Skeletal muscle cell (primary cell): ENCODE results near the gene PPFIA3.
"Not testable (repeated sequence)": the region's sequence is repeated elsewhere in the genome, so short reads cannot be mapped to it uniquely, and the experiment has no call there.

ENCODE experiments used
- DNase-seq: peaks from one replicate; pipeline ENCODE4 v3.0.0-alpha.2; 2010; ENCODE audit warnings: low read depth
- H3K4me3 ChIP-seq: 2 replicates; pipeline ENCODE4 v1.5.1; 2011; ENCODE audit warnings: low read depth, mild to moderate bottlenecking, control low read depth, low read length, moderate library complexity

PPFIA3 gene

GRCh38 chr19:49161987-49162386 is 42.6 kb downstream of the PPFIA3 start:
- H3K4me3 ChIP-seq = no peak overlapping the region
- no peak for DNase-seq

- DNase-seq = no peak
- no peak overlapping the region for H3K4me3 ChIP-seq
Observed at GRCh38 chr19:49165111-49165750, 45.9 kb downstream of the PPFIA3 start.

- no peak for DNase-seq
- no peak overlapping the region for H3K4me3 ChIP-seq
Observed at GRCh38 chr19:49165865-49166301, 46.5 kb downstream of the PPFIA3 start.

GRCh38 chr19:49167857-49168409 is 48.6 kb downstream of the PPFIA3 start:
- no peak overlapping the region for H3K4me3 ChIP-seq
- no peak for DNase-seq

GRCh38 chr19:49168421-49168820 is 49.1 kb downstream of the PPFIA3 start:
- H3K4me3 ChIP-seq = no peak overlapping the region
- no peak for DNase-seq

GRCh38 chr19:49173198-49173597 is 53.9 kb downstream of the PPFIA3 start:
- no peak for DNase-seq
- no peak overlapping the region for H3K4me3 ChIP-seq

GRCh38 chr19:49180659-49181058 is 61.3 kb downstream of the PPFIA3 start:
- no peak for DNase-seq
- no peak overlapping the region for H3K4me3 ChIP-seq

GRCh38 chr19:49182010-49182847 is 62.9 kb downstream of the PPFIA3 start:
- H3K4me3 ChIP-seq, DNase-seq: not testable (repeated sequence)

- DNase-seq = no peak
Observed at GRCh38 chr19:49182848-49183375, 63.6 kb downstream of the PPFIA3 start.

GRCh38 chr19:49186108-49186507 is 66.8 kb downstream of the PPFIA3 start:
- no peak overlapping the region for H3K4me3 ChIP-seq
- DNase-seq = no peak

More at GRCh38 chr19:49182848-49183375, 63.6 kb downstream of the PPFIA3 start:
- H3K4me3 ChIP-seq = no peak overlapping the region

- H3K4me3 ChIP-seq = no peak overlapping the region
- no peak for DNase-seq
Observed at GRCh38 chr19:49188626-49189200, 69.4 kb downstream of the PPFIA3 start.

GRCh38 chr19:49189259-49189658 is 69.9 kb downstream of the PPFIA3 start:
- no peak overlapping the region for H3K4me3 ChIP-seq
- DNase-seq = no peak

GRCh38 chr19:49190781-49191180 is 71.4 kb downstream of the PPFIA3 start:
- no peak overlapping the region for H3K4me3 ChIP-seq

GRCh38 chr19:49193822-49194394 is 74.6 kb downstream of the PPFIA3 start:
- DNase-seq = no peak
- no peak overlapping the region for H3K4me3 ChIP-seq

More at GRCh38 chr19:49190781-49191180, 71.4 kb downstream of the PPFIA3 start:
- DNase-seq = no peak

- no peak for DNase-seq
- no peak overlapping the region for H3K4me3 ChIP-seq
Observed at GRCh38 chr19:49194408-49194807, 75.1 kb downstream of the PPFIA3 start.

- DNase-seq = no peak
- no peak overlapping the region for H3K4me3 ChIP-seq
Observed at GRCh38 chr19:49196527-49197240, 77.3 kb downstream of the PPFIA3 start.

- DNase-seq = no peak
- no peak overlapping the region for H3K4me3 ChIP-seq
Observed at GRCh38 chr19:49200238-49200862, 81.0 kb downstream of the PPFIA3 start.
